RPMI7951 (cell line): ENCODE data around the gene PCDHB6. TPM values are rescaled to one million over a fixed set of nuclear protein-coding genes. Genes with fewer than 3 reads are reported as not detected.

ENCODE experiments used
- total RNA-seq: library from RNA; depleted of rRNA; stranded (reverse); fragments of >200 nt; shearing (Covaris generic); gene quantifications from 2 replicates; pipeline ENCODE4 v1.2.3, GENCODE V29; 2014; rRNA removed

The PCDHB6 gene
- total RNA-seq, 1 experiment from 2014 or later: 0.24 TPM

Other genes starting within 250 kb of the PCDHB6 start
- gene PCDHAC1, start 223.8 kb upstream of the PCDHB6 start, total RNA-seq: not detected in 2 replicates
- gene PCDHAC2, start 183.6 kb upstream of the PCDHB6 start, total RNA-seq: not detected in 2 replicates
- gene PCDHB1, start 98.7 kb upstream of the PCDHB6 start, total RNA-seq: not detected in 2 replicates
- gene PCDHB2, start 55.4 kb upstream of the PCDHB6 start, total RNA-seq: 0.88 and 0.96 TPM in 2 replicates
- gene PCDHB3, start 49.6 kb upstream of the PCDHB6 start, total RNA-seq: 0.12 and 0.20 TPM in 2 replicates
- gene PCDHB4, start 28.2 kb upstream of the PCDHB6 start, total RNA-seq: under 0.01 and 0.12 TPM in 2 replicates
- 0.59 and 0.60 TPM in 2 replicates for gene PCDHB5, start 14.9 kb upstream of the PCDHB6 start, total RNA-seq
- gene PCDHB7, start 22.6 kb downstream of the PCDHB6 start, total RNA-seq: 0.39 and 0.48 TPM in 2 replicates
- gene PCDHB8, start 27.7 kb downstream of the PCDHB6 start, total RNA-seq: 0.10 and 0.12 TPM in 2 replicates
- 2.0 and 2.1 TPM in 2 replicates for gene PCDHB16, start 32.3 kb downstream of the PCDHB6 start, total RNA-seq
- 0.10 and 0.24 TPM in 2 replicates for gene PCDHB9, start 37.1 kb downstream of the PCDHB6 start, total RNA-seq
- 0.60 and 0.78 TPM in 2 replicates for gene PCDHB10, start 42.3 kb downstream of the PCDHB6 start, total RNA-seq
- gene PCDHB11, start 49.6 kb downstream of the PCDHB6 start, total RNA-seq: 0.12 and 0.20 TPM in 2 replicates
- gene PCDHB12, start 58.7 kb downstream of the PCDHB6 start, total RNA-seq: 0.36 and 0.88 TPM in 2 replicates
- gene PCDHB13, start 63.9 kb downstream of the PCDHB6 start, total RNA-seq: 2.5 and 2.6 TPM in 2 replicates
- 0.72 and 0.88 TPM in 2 replicates for gene PCDHB14, start 73.3 kb downstream of the PCDHB6 start, total RNA-seq
- 1.6 and 2.0 TPM in 2 replicates for gene PCDHB15, start 95.3 kb downstream of the PCDHB6 start, total RNA-seq
- 0.48 TPM in 1 of 2 replicates, not detected in the other for gene SLC25A2, start 154.0 kb downstream of the PCDHB6 start, total RNA-seq
- gene TAF7, start 170.7 kb downstream of the PCDHB6 start, total RNA-seq: 36.0 and 50.9 TPM in 2 replicates
- 3.3 and 3.7 TPM in 2 replicates for gene PCDHGA1, start 180.5 kb downstream of the PCDHB6 start, total RNA-seq
- 6.8 and 7.0 TPM in 2 replicates for gene PCDHGA2, start 188.7 kb downstream of the PCDHB6 start, total RNA-seq
- 0.12 and 0.39 TPM in 2 replicates for gene PCDHGA3, start 193.8 kb downstream of the PCDHB6 start, total RNA-seq
- gene PCDHGB1, start 200.0 kb downstream of the PCDHB6 start, total RNA-seq: 10.6 and 10.9 TPM in 2 replicates
- gene PCDHGA4, start 205.0 kb downstream of the PCDHB6 start, total RNA-seq: 3.8 and 4.8 TPM in 2 replicates
- gene PCDHGB2, start 209.9 kb downstream of the PCDHB6 start, total RNA-seq: 4.6 and 6.0 TPM in 2 replicates
- gene PCDHGA5, start 214.1 kb downstream of the PCDHB6 start, total RNA-seq: 1.5 and 1.8 TPM in 2 replicates
- gene PCDHGB3, start 220.2 kb downstream of the PCDHB6 start, total RNA-seq: 1.1 and 1.6 TPM in 2 replicates
- gene PCDHGA6, start 223.8 kb downstream of the PCDHB6 start, total RNA-seq: 1.3 and 1.8 TPM in 2 replicates
- gene PCDHGA7, start 232.7 kb downstream of the PCDHB6 start, total RNA-seq: 4.6 and 5.5 TPM in 2 replicates
- 12.0 and 12.7 TPM in 2 replicates for gene PCDHGB4, start 237.6 kb downstream of the PCDHB6 start, total RNA-seq
- 1.6 and 1.9 TPM in 2 replicates for gene PCDHGA8, start 242.6 kb downstream of the PCDHB6 start, total RNA-seq
- gene PCDHGB5, start 247.9 kb downstream of the PCDHB6 start, total RNA-seq: 18.6 and 19.8 TPM in 2 replicates